ENCODE results near the gene FAAP20. TPM values are rescaled to one million over a fixed set of nuclear protein-coding genes. Genes with fewer than 3 reads are reported as not detected.

Gene FAAP20
- total and polyA plus RNA-seq, 8 donors = 17.2 to 75.6 (median 24.1) TPM

GRCh38 chr1:2169200-2169836, 25.3 kb downstream of the FAAP20 start:
- WGBS, 2 donors = 94 to 96% methylated on average over 37 to 42 of the region's 43 CpGs
- Histone ChIP-seq H3K9me3 (no peaks in the 10 kb centered on the region), H3K4me1 (no peaks in the 10 kb centered on the region), H3K36me3 (no peaks in the 10 kb centered on the region), H3K4me3 (no peak overlapping the region), H3K27ac (no peak overlapping the region), H3K27me3 (no peaks in the 10 kb centered on the region)
- intact Hi-C loops (cut with DNase I) = no loop called here
- ATAC-seq (no peak), DNase-seq (peak in 1 of 6 donors; percentile 63), FAIRE-seq (no peak)
- no peak for TF ChIP-seq CTCF (IDR thresholded peaks at IDR 0.05)

- Histone ChIP-seq H3K4me1 (no peaks in the 10 kb centered on the region), H3K27me3 (no peaks in the 10 kb centered on the region), H3K36me3 (no peaks in the 10 kb centered on the region), H3K9me3 (no peaks in the 10 kb centered on the region), H3K27ac (no peak overlapping the region), H3K4me3 (no peak overlapping the region)
- ATAC-seq (no peak), FAIRE-seq (no peak), DNase-seq (no peak)
- no peak for TF ChIP-seq CTCF (IDR thresholded peaks at IDR 0.05)
- intact Hi-C loops (cut with DNase I) = no loop called here
- WGBS, 2 donors = 93 to 95% methylated on average over 12 of the region's 12 CpGs
Measured at GRCh38 chr1:2168535-2168934, 26.0 kb downstream of the FAAP20 start.

- no peak for FAIRE-seq
- no peaks in the 10 kb centered on the region for H3K4me1 ChIP-seq
Measured at GRCh38 chr1:2168090-2168489, 26.5 kb downstream of the FAAP20 start.

GRCh38 chr1:2166695-2167094, 27.9 kb downstream of the FAAP20 start:
- H3K4me1 ChIP-seq = no peaks in the 10 kb centered on the region
- DNase-seq (peak in 1 of 6 donors; percentile 65), ATAC-seq (no peak), FAIRE-seq (no peak)
- 95 to 98% methylated on average over 10 of the region's 10 CpGs for WGBS, 2 donors
- H3K9me3 ChIP-seq = no peaks in the 10 kb centered on the region
- TF ChIP-seq CTCF (IDR thresholded peaks at IDR 0.05) = no peak
- H3K27me3 ChIP-seq = no peaks in the 10 kb centered on the region
- H3K27ac ChIP-seq = no peak overlapping the region
- intact Hi-C loops (cut with DNase I) = no loop called here
- H3K4me3 ChIP-seq = no peak overlapping the region
- no peaks in the 10 kb centered on the region for H3K36me3 ChIP-seq

More at GRCh38 chr1:2168090-2168489, 26.5 kb downstream of the FAAP20 start:
- H3K9me3 ChIP-seq = no peaks in the 10 kb centered on the region
- DNase-seq (no peak), ATAC-seq (no peak)
- no peak for TF ChIP-seq CTCF (IDR thresholded peaks at IDR 0.05)
- H3K4me3 ChIP-seq = no peak overlapping the region
- intact Hi-C loops (cut with DNase I) = no loop called here
- H3K27me3 ChIP-seq = no peaks in the 10 kb centered on the region
- 96 to 98% methylated on average over 13 of the region's 13 CpGs for WGBS, 2 donors
- no peaks in the 10 kb centered on the region for H3K36me3 ChIP-seq
- no peak overlapping the region for H3K27ac ChIP-seq

- no peak overlapping the region for H3K4me3 ChIP-seq
- DNase-seq (no peak), ATAC-seq (no peak), FAIRE-seq (no peak)
- no peaks in the 10 kb centered on the region for H3K36me3 ChIP-seq
- WGBS, 2 donors = 88 to 93% methylated on average over 14 of the region's 14 CpGs
- no peak overlapping the region for H3K27ac ChIP-seq
- TF ChIP-seq CTCF (IDR thresholded peaks at IDR 0.05) = no peak
- H3K4me1 ChIP-seq = no peaks in the 10 kb centered on the region
- no peaks in the 10 kb centered on the region for H3K27me3 ChIP-seq
- intact Hi-C loops (cut with DNase I) = no loop called here
- H3K9me3 ChIP-seq = no peaks in the 10 kb centered on the region
Measured at GRCh38 chr1:2166254-2166653, 28.3 kb downstream of the FAAP20 start.

Data from pancreas (tissue), 10 donors.